ENCODE results near the gene HEBP2. TPM values are rescaled to one million over a fixed set of nuclear protein-coding genes. Genes with fewer than 3 reads are reported as not detected.

Gene HEBP2
- total RNA-seq, 1 donor from 2014 or later, result 53.0 TPM

- no peak for TF ChIP-seq CTCF (IDR thresholded peaks at IDR 0.05; ENCODE audit: partially characterized antibody, unreplicated experiment)
- peak overlapping the region; percentile 80 for H3K27ac Mint-ChIP-seq (ENCODE audit: unreplicated experiment)
- no peak for DNase-seq
- peaks cover 32% of the 10 kb centered on the region for H3K4me1 Mint-ChIP-seq (ENCODE audit: low read depth, unreplicated experiment)
- H3K27me3 Mint-ChIP-seq (ENCODE audit: unreplicated experiment), result peaks cover 9% of the 10 kb centered on the region
- H3K4me3 Mint-ChIP-seq (ENCODE audit: unreplicated experiment), result no peak overlapping the region
- peaks cover 6% of the 10 kb centered on the region for H3K36me3 Mint-ChIP-seq (ENCODE audit: unreplicated experiment)
- peaks cover 3% of the 10 kb centered on the region for H3K9me3 Mint-ChIP-seq (ENCODE audit: unreplicated experiment)
These were observed 27.4 kb downstream of the HEBP2 start for GRCh38 chr6:138431256-138432062.

DNA sequence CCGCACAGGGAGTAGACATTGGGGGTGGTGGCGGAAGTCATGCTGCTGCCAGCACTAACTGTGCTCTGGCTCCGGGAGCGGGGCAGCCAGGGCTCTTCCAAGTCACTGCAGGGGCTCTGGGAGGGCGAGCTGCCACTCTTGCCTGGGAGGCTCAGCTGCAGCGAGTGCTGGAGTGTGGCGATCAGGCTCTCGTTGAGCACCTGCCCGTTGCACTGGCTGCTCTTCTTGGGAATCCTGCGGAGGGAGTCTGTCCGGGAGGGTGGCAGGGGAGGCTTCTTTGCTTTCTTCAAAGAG is 28.0 kb downstream of the HEBP2 start:
- Mint-ChIP-seq H3K9me3 (ENCODE audit: unreplicated experiment) (peaks cover 3% of the 10 kb centered on the region), H3K4me3 (ENCODE audit: unreplicated experiment) (no peak overlapping the region), H3K4me1 (ENCODE audit: low read depth, unreplicated experiment) (peaks cover 32% of the 10 kb centered on the region), H3K36me3 (ENCODE audit: unreplicated experiment) (peaks cover 6% of the 10 kb centered on the region), H3K27ac (ENCODE audit: unreplicated experiment) (no peak overlapping the region), H3K27me3 (ENCODE audit: unreplicated experiment) (peaks cover 8% of the 10 kb centered on the region)
- no peak for TF ChIP-seq CTCF (IDR thresholded peaks at IDR 0.05; ENCODE audit: partially characterized antibody, unreplicated experiment)
- DNase-seq, result no peak

DNA sequence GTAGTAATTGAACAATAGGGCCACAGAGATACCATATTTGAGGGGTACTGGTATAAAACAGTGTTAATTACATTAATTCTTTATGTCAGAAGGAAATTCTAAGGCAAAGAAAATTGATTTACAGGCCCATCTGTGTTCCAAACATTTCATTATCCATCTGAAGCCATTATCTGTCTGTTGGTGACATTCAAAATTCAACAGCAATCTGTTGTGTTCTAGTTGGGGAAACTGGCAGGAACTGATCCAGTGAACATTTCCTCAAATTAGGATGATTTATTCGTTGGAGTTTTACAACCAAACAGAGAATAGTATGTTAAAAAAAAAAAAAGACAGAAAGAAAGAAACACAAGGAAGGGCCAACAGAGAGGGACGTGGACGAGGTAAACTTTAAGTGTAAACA is 30.1 kb downstream of the HEBP2 start:
- peaks cover 3% of the 10 kb centered on the region for H3K9me3 Mint-ChIP-seq (ENCODE audit: unreplicated experiment)
- peaks cover 6% of the 10 kb centered on the region for H3K36me3 Mint-ChIP-seq (ENCODE audit: unreplicated experiment)
- peaks cover 7% of the 10 kb centered on the region for H3K27me3 Mint-ChIP-seq (ENCODE audit: unreplicated experiment)
- DNase-seq, result no peak
- peaks cover 31% of the 10 kb centered on the region for H3K4me1 Mint-ChIP-seq (ENCODE audit: low read depth, unreplicated experiment)
- TF ChIP-seq CTCF (IDR thresholded peaks at IDR 0.05; ENCODE audit: partially characterized antibody, unreplicated experiment), result no peak
- no peak overlapping the region for H3K4me3 Mint-ChIP-seq (ENCODE audit: unreplicated experiment)
- no peak overlapping the region for H3K27ac Mint-ChIP-seq (ENCODE audit: unreplicated experiment)

DNA sequence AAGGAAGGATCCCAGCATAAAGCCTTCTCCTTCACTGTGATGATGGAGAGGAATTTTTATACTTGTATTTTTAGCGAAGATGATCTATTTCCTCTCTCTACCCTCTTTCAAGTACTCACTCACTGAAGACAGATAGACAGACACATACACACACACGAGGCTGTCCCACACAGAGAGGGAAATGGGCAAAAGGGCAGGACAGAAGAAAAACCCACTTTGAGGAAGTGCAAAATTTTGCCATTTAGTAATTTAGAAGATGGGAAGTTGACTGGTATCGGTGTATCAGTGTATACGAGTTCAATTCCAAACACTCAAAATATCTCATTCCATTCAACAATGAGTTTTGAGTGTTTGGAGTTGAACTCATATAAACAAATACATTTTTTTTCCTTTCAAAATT is 30.9 kb downstream of the HEBP2 start:
- Mint-ChIP-seq H3K9me3 (ENCODE audit: unreplicated experiment) (peaks cover 3% of the 10 kb centered on the region), H3K4me3 (ENCODE audit: unreplicated experiment) (no peak overlapping the region), H3K27me3 (ENCODE audit: unreplicated experiment) (peaks cover 7% of the 10 kb centered on the region), H3K4me1 (ENCODE audit: low read depth, unreplicated experiment) (peaks cover 26% of the 10 kb centered on the region), H3K27ac (ENCODE audit: unreplicated experiment) (no peak overlapping the region), H3K36me3 (ENCODE audit: unreplicated experiment) (peaks cover 6% of the 10 kb centered on the region)
- no peak for TF ChIP-seq CTCF (IDR thresholded peaks at IDR 0.05; ENCODE audit: partially characterized antibody, unreplicated experiment)
- DNase-seq, result no peak

GRCh38 chr6:138439546-138439945 is 35.5 kb downstream of the HEBP2 start:
- H3K27ac Mint-ChIP-seq (ENCODE audit: unreplicated experiment), result no peak overlapping the region
- DNase-seq, result no peak
- H3K4me3 Mint-ChIP-seq (ENCODE audit: unreplicated experiment), result no peak overlapping the region
- peaks cover 9% of the 10 kb centered on the region for H3K4me1 Mint-ChIP-seq (ENCODE audit: low read depth, unreplicated experiment)
- TF ChIP-seq CTCF (IDR thresholded peaks at IDR 0.05; ENCODE audit: partially characterized antibody, unreplicated experiment), result no peak
- peaks cover 2% of the 10 kb centered on the region for H3K9me3 Mint-ChIP-seq (ENCODE audit: unreplicated experiment)
- H3K36me3 Mint-ChIP-seq (ENCODE audit: unreplicated experiment), result peaks cover 6% of the 10 kb centered on the region
- H3K27me3 Mint-ChIP-seq (ENCODE audit: unreplicated experiment), result no peaks in the 10 kb centered on the region
